Right lobe of liver (tissue), 4 donors: ENCODE results near the gene CERS6.

Experiments used
- CTCF ChIP-seq, 4 donors: fragments of 200-600 bp in 3 of 4; fragments of 450-650 bp in 1 of 4; IDR thresholded peaks; one replicate each; pipeline versions ENCODE4 v1.5.1 to v1.8.0; 2016 to 2022; ENCODE audit warnings: antibody characterized with exemption in 4 of 4, mild to moderate bottlenecking in 2 of 4
- POLR2A ChIP-seq: fragments of 450-650 bp; IDR thresholded peaks from one replicate; pipeline ENCODE4 v1.6.1; 2017; ENCODE audit warnings: antibody characterized with exemption, mild to moderate bottlenecking
- donor health status: DM: no; HTN: no; CAD: no.
- donor health status: DM: no; HTN: no; CAD: no.
- donor health status: DM: no; HTN: yes; CAD: no.

- TF ChIP-seq CTCF (IDR thresholded peaks at IDR 0.05), result no peak
- TF ChIP-seq POLR2A, result no peak
These were observed 194.1 kb downstream of the CERS6 start for GRCh38 chr2:168650139-168650538.
